Measurements from ENCODE around the gene HNRNPUL1. TPM values are rescaled to one million over a fixed set of nuclear protein-coding genes. Genes with fewer than 3 reads are reported as not detected.

HNRNPUL1 gene
- total RNA-seq, 1 donor from 2014 or later, result 254 TPM

GRCh38 chr19:41352609-41353465 lies 88.7 kb downstream of the HNRNPUL1 start:
- H3K27ac Mint-ChIP-seq, result peak overlapping the region; percentile 95
- peaks cover 25% of the 10 kb centered on the region for H3K36me3 Mint-ChIP-seq (ENCODE audit: low read depth)
- DNase-seq (ENCODE audit: low spot score), result peak; percentile 70
- peaks cover 67% of the 10 kb centered on the region for H3K4me1 Mint-ChIP-seq (ENCODE audit: low read depth)
- H3K4me3 Mint-ChIP-seq, result peak overlapping the region; percentile 95
- intact Hi-C loops (cut with micrococcal nuclease), result loop anchor here (5.0 kb wide), 6 partner anchors 151 to 1006 kb away; partner anchors contain the start of genes C19orf47 and PLD3
- H3K9me3 Mint-ChIP-seq, result no peaks in the 10 kb centered on the region
- no peaks in the 10 kb centered on the region for H3K27me3 Mint-ChIP-seq (ENCODE audit: insufficient read depth)

- Mint-ChIP-seq H3K27me3 (ENCODE audit: insufficient read depth) (no peaks in the 10 kb centered on the region), H3K27ac (peak within 1 kb of the TSS; percentile 90), H3K36me3 (ENCODE audit: low read depth) (peaks cover 21% of the 10 kb centered on the region), H3K4me3 (peak within 1 kb of the TSS; percentile 95), H3K4me1 (ENCODE audit: low read depth) (peaks cover 68% of the 10 kb centered on the region), H3K9me3 (no peaks in the 10 kb centered on the region)
- peak; percentile 90 for DNase-seq (ENCODE audit: low spot score)
- intact Hi-C loops (cut with micrococcal nuclease), result loop anchor here (1.0 to 5.0 kb wide), 8 partner anchors 10 to 1006 kb away; partner anchors contain the start of genes C19orf47 and PLD3
Observed at GRCh38 chr19:41353466-41354342, 89.5 kb downstream of the HNRNPUL1 start, which contains the start of gene TGFB1. TGFB1 (minus strand) TSS chr19:41353922; CDS start chr19:41353044, 878 bp downstream.

- Mint-ChIP-seq H3K36me3 (ENCODE audit: low read depth) (peaks cover 15% of the 10 kb centered on the region), H3K27ac (peak overlapping the region; percentile 84), H3K4me1 (ENCODE audit: low read depth) (peaks cover 61% of the 10 kb centered on the region), H3K4me3 (peak overlapping the region; percentile 85), H3K9me3 (no peaks in the 10 kb centered on the region), H3K27me3 (ENCODE audit: insufficient read depth) (no peaks in the 10 kb centered on the region)
- DNase-seq (ENCODE audit: low spot score), result no peak
- intact Hi-C loops (cut with micrococcal nuclease), result loop anchor here (1.0 to 5.0 kb wide), 8 partner anchors 9 to 1007 kb away; partner anchors contain the start of genes C19orf47 and PLD3
Observed at GRCh38 chr19:41354343-41354953, 90.3 kb downstream of the HNRNPUL1 start.

GRCh38 chr19:41355035-41355434 lies 90.9 kb downstream of the HNRNPUL1 start:
- peaks cover 59% of the 10 kb centered on the region for H3K4me1 Mint-ChIP-seq (ENCODE audit: low read depth)
- peak overlapping the region; percentile 82 for H3K27ac Mint-ChIP-seq

GRCh38 chr19:41355802-41356201 lies 91.6 kb downstream of the HNRNPUL1 start:
- DNase-seq (ENCODE audit: low spot score), result no peak
- intact Hi-C loops (cut with micrococcal nuclease), result no loop called here
- Mint-ChIP-seq H3K27ac (peak overlapping the region; percentile 82), H3K4me1 (ENCODE audit: low read depth) (peaks cover 57% of the 10 kb centered on the region), H3K27me3 (ENCODE audit: insufficient read depth) (no peaks in the 10 kb centered on the region), H3K36me3 (ENCODE audit: low read depth) (peaks cover 12% of the 10 kb centered on the region), H3K4me3 (peak overlapping the region; percentile 62), H3K9me3 (no peaks in the 10 kb centered on the region)

More at GRCh38 chr19:41355035-41355434, 90.9 kb downstream of the HNRNPUL1 start:
- intact Hi-C loops (cut with micrococcal nuclease), result no loop called here
- Mint-ChIP-seq H3K27me3 (ENCODE audit: insufficient read depth) (no peaks in the 10 kb centered on the region), H3K4me3 (peak overlapping the region; percentile 62), H3K9me3 (no peaks in the 10 kb centered on the region), H3K36me3 (ENCODE audit: low read depth) (peaks cover 12% of the 10 kb centered on the region)
- DNase-seq (ENCODE audit: low spot score), result no peak

DNA sequence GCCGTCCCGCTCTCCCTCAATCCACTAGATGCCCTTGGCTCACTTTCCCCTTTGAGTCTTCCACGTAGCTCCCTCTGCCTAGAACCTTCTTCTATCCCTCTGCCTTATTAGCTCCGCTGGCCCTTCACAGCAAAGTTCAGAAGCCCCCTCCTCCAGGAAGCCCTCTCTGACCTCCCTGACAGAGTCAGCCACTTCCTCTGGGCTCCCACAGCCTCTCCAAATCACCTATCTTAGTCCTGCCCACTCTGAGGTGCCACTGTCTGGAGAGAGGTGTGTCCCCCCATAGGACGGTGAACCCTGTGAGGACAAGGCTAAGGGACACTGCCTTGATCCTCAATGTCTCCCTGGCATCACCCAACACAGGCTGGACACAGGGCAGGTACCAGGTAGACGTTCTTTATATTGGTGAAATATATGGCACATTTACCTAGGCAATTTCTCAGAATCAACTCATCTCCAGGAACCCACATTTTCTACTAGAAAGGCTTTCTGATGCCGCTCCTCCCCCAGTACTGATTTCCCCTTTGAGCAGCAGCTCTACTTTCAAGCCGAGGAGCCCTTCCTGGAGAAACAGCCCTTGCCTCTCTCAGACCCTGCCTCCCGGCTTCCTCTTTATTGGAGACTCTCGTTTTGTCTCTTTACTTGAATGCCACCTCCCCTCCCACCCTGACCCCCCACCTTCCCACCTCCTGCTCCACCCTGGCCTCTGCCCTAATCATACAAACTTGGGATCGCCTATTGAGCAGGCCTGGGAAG lies 93.0 kb downstream of the HNRNPUL1 start:
- Mint-ChIP-seq H3K27ac (peak overlapping the region; percentile 82), H3K36me3 (ENCODE audit: low read depth) (peaks cover 9% of the 10 kb centered on the region), H3K4me1 (ENCODE audit: low read depth) (peaks cover 52% of the 10 kb centered on the region), H3K27me3 (ENCODE audit: insufficient read depth) (no peaks in the 10 kb centered on the region), H3K9me3 (no peaks in the 10 kb centered on the region), H3K4me3 (peak overlapping the region; percentile 41)
- no peak for DNase-seq (ENCODE audit: low spot score)
- intact Hi-C loops (cut with micrococcal nuclease), result no loop called here

Other genes starting within 250 kb of the HNRNPUL1 start
- not detected in 2 replicates for gene CYP2A13, start 175.9 kb upstream of the HNRNPUL1 start, total RNA-seq
- gene CYP2F1, start 149.9 kb upstream of the HNRNPUL1 start, total RNA-seq, result not detected in 2 replicates
- gene CYP2S1, start 71.2 kb upstream of the HNRNPUL1 start, total RNA-seq, result 0.60 and 0.73 TPM in 2 replicates
- 0.17 and 0.18 TPM in 2 replicates for gene AXL, start 45.1 kb upstream of the HNRNPUL1 start, total RNA-seq
- gene CCDC97, start 45.8 kb downstream of the HNRNPUL1 start, total RNA-seq, result 35.3 and 36.1 TPM in 2 replicates
- 108 and 112 TPM in 2 replicates for gene TGFB1, start 89.5 kb downstream of the HNRNPUL1 start, total RNA-seq
- 4.4 and 4.5 TPM in 2 replicates for gene B9D2, start 99.8 kb downstream of the HNRNPUL1 start, total RNA-seq
- 2.8 and 2.9 TPM in 2 replicates for gene TMEM91, start 112.2 kb downstream of the HNRNPUL1 start, total RNA-seq
- 59.3 and 66.6 TPM in 2 replicates for gene EXOSC5, start 133.0 kb downstream of the HNRNPUL1 start, total RNA-seq
- 14.6 and 22.7 TPM in 2 replicates for gene BCKDHA, start 133.4 kb downstream of the HNRNPUL1 start, total RNA-seq
- 0.44 and 0.99 TPM in 2 replicates for gene B3GNT8, start 163.0 kb downstream of the HNRNPUL1 start, total RNA-seq
- gene DMAC2, start 175.5 kb downstream of the HNRNPUL1 start, total RNA-seq, result 56.7 and 57.3 TPM in 2 replicates
- gene ERICH4, start 178.8 kb downstream of the HNRNPUL1 start, total RNA-seq, result not detected in 2 replicates

Data from activated T-helper 1 cell treated with anti-CD3 and anti-CD28 coated beads, Interleukin-12 subunit alpha, Interleukin-12 subunit beta, Interleukin-2, Interleukin-4 antibody, amounts not matched to agents 30 ng/mL and 10 ng/mL and 1 ng/mL, durations not matched to agents 14 hours and 24 hours and 36 hours (primary cell).